Left lobe of liver (tissue), 2 donors: ENCODE results near the gene PLXDC2. TPM values are rescaled to one million over a fixed set of nuclear protein-coding genes. Genes with fewer than 3 reads are reported as not detected.
"Not testable (repeated sequence)": the region's sequence is repeated elsewhere in the genome, so short reads cannot be mapped to it uniquely, and the experiment has no call there.

Experiments used
- ATAC-seq: fragments of 200-7000 bp; cut with Tn5 transposase; one replicate; pipeline ENCODE4 v1.9.1; 2020; ENCODE audit warnings: mild to moderate bottlenecking, moderate library complexity
- DNase-seq: peaks from one replicate; pipeline ENCODE4 v3.0.0-alpha.2; 2020; ENCODE audit warnings: low spot score
- total RNA-seq: library from RNA; stranded (reverse); gene quantifications from one replicate; pipeline ENCODE4 v1.2.1, GENCODE V29; 2021
- donor health status: DM: no; HTN: no; CAD: no; lungs with moderate emphysema.
- donor health status: DM: no; HTN: yes; CAD: no.

PLXDC2 gene
- 5.0 TPM for total RNA-seq

- ATAC-seq: peak; percentile 67
- DNase-seq: peak; percentile 61
Observed at GRCh38 chr10:19816411-19817230, at the start of gene PLXDC2. PLXDC2 (plus strand) TSS chr10:19816432.

DNA sequence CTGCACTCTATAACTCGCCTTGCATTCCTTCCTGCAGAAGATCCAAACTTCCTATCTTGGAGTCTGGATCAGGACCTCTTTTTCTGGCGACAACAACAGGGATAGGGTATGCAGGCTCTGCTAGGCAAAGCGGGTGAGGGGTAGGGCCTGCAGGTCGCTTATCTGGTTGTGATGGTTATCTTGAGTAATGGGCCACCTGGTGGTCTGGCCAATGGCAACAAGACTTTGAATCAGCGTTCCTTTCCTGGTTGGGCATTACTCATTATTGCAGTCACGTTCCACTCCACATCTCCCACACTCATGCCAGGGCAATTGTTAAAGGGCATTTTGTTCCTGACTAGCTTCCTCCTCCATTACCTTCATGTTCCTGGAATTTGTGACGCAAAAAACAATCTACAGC is 48.4 kb upstream of the PLXDC2 start:
- no peak for DNase-seq
- no peak for ATAC-seq

DNA sequence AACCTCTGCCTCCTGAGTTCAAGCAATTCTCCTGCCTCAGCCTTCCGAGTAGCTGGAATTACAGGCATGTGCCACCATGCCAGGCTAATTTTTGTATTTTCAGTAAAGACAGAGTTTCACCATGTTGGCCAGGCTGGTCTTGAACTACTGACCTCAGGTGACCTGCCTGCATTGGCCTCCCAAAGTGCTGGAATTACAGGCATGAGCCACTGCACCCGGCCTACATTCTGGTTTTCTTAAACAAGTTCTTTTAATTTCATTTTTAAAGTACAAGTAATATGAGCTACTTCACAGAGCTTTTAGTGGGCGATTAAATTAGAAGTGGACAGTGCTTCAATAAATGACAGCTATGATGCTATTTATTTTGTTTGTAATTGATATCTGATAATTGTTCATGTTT is 46.4 kb upstream of the PLXDC2 start:
- ATAC-seq, DNase-seq: not testable (repeated sequence)

DNA sequence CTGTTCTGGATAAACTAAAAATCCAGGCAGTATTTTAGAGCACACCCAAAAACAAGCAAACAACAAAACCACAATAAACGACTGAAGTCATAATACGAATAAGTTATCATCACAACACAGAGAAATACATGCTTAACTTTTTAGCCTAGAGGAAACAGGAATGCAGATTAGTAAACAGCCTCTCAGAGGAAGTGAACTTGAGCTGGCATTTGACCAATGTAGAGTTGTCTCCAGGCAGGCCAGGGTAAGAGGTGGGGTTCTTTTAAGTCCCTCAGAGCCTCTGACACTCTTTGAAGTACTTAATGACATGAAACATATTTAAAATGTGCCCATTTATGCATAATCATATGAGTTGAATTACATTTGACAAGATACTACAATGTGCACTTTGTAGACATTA is 43.3 kb upstream of the PLXDC2 start:
- no peak for DNase-seq
- no peak for ATAC-seq

- DNase-seq (no peak), ATAC-seq (peak; percentile 38)
Observed at GRCh38 chr10:19775296-19775695, 40.9 kb upstream of the PLXDC2 start.

GRCh38 chr10:19777806-19778205 is 38.4 kb upstream of the PLXDC2 start:
- ATAC-seq (no peak), DNase-seq (no peak)

GRCh38 chr10:19778996-19779395 is 37.2 kb upstream of the PLXDC2 start:
- DNase-seq (no peak), ATAC-seq (no peak)

GRCh38 chr10:19782430-19783089 is 33.7 kb upstream of the PLXDC2 start:
- DNase-seq (no peak), ATAC-seq (no peak)

- no peak for ATAC-seq
- no peak for DNase-seq
Observed at GRCh38 chr10:19783721-19784120, 32.5 kb upstream of the PLXDC2 start.

DNA sequence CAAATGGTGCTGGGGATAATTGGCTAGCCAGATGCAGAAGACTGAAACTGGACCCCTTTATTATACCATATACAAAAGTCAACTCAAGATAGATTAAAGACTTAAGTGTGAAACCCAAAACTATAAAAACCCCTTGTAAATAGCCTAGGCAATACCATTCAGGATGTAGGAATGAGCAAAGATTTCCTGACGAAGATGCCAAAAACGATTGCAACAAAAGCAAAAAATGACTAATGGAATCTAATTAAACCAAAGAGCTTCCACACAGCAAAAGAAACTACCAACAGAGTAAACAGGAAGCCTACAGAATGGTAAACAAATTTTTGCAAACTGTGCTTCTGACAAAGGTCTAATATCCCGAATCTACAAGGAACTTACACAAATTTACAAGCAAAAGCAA is 30.9 kb upstream of the PLXDC2 start:
- DNase-seq (no peak), ATAC-seq (no peak)

GRCh38 chr10:19788075-19788686 is 28.1 kb upstream of the PLXDC2 start:
- DNase-seq: no peak
- peak; percentile 82 for ATAC-seq

GRCh38 chr10:19788902-19789301 is 27.3 kb upstream of the PLXDC2 start:
- DNase-seq (no peak), ATAC-seq (no peak)

DNA sequence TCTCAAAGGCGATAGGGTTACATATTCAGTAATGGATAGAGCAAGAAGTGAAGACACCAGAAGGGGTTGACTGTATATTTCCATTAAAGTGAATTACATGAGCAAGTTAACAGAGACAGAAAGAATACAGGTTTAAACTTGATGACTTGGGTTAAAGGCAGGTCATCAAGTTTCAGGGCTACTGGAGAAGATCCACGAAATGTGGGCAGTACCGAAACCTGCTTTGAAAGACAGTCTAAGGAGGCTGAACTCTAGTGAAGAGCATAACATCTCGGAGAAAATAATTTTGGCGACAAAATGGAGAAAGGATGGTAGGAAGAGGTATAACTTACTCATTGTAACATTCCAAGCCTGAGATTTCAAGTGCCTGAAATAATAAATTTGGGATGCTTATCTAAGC is 26.6 kb upstream of the PLXDC2 start:
- ATAC-seq (no peak), DNase-seq (no peak)

DNA sequence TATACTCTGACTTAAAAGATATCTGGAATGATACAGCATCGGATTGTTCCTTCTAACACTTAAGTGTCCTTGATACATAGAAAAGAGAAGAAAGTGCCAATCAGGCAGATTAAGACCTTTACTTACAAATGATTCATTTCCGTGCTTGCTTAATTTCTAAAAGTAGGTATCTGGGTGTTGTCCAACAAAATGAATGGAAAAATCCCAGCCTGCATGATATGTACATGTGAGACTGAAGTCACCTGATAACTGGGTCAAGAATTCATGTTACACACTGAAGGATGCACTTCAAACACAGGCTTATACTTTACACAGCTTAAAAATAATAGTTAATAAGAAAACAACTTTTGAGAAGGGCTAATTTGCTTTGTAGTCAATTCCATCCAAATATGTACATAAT is 25.2 kb upstream of the PLXDC2 start:
- no peak for DNase-seq
- ATAC-seq: no peak

DNA sequence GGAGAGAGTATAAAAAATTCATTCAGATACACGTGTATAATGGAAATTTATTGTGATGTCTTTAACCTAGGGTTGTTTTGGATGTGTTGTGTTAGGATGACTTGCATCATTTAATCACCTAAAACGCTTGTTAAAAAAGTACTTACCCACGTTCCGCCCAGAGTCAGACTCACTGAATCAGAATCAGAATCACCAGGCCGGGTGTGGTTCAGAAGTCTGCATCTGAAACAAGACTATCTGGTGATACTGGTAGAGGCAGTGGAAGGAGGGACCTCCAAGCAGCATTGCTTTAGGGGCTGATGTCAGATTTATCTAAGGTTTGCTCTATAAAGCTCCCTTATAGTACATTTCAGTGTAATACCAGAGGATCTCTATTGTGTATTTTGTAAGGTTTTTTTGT is 20.5 kb upstream of the PLXDC2 start:
- ATAC-seq (no peak), DNase-seq (no peak)

GRCh38 chr10:19800161-19800560 is 16.1 kb upstream of the PLXDC2 start:
- no peak for DNase-seq
- ATAC-seq: no peak

DNA sequence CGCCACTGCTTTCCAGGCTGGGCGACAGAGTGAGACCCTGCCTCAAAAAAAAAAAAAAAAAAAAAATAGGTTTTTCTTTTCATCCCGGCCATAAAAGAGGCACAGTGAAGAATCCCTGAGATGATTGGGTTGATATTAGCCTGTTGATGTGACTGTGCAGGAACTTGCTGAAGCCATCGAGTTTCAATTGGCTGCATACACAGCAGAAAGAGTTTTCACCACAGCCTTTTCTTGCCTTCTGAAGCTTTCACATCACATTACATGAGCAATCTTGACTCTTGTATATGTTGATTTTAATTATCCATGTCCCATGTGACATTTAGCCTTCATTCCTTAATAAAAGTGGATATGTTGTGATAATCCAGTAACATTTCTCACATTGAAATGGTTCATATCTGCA is 14.9 kb upstream of the PLXDC2 start:
- no peak for ATAC-seq
- DNase-seq: no peak

DNA sequence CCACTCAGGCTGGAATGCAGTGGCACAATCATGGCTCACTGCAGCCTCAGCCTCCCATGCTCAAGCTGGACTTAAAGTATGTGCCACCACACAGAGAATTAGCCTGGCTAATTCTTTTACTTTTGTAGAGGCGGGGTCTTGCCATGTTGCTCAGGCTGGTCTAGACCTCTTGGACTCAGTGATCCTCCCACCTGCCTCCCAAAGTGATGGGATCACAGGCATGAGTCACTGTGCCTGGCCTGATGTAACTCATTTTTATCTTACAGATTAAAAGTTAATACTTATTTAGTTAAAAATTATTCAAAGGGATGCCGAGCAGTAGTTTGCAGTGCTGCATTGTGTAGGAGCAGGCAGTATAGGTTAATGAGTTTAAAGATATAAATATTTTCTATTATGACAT is 12.6 kb upstream of the PLXDC2 start:
- no peak for ATAC-seq
- no peak for DNase-seq

DNA sequence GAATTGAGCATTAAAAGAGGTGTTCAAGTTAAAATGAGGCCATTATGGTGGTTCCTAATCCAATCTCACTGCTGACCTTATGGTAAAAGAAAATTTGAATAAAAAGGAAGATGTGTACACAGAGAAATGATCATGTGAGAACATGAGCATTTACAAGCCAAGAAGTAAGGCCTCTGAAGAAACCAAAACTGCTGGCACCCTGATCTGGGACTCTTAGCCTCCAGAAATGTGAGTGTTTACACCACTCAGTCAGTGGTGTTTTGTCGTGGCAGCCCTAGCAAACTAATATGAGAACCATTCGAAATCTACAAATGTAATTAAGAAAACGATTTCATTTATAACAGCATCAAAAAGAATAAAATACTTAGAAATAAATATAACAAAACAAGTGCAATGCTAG is 6.8 kb upstream of the PLXDC2 start:
- ATAC-seq: no peak
- no peak for DNase-seq

GRCh38 chr10:19811540-19811939 is 4.7 kb upstream of the PLXDC2 start:
- ATAC-seq: peak; percentile 57
- no peak for DNase-seq

- no peak for ATAC-seq
Observed at GRCh38 chr10:19812976-19813375, 3.3 kb upstream of the PLXDC2 start.

More at GRCh38 chr10:19812976-19813375, 3.3 kb upstream of the PLXDC2 start:
- DNase-seq: no peak
